KMS-11 (cell line): ENCODE data around the gene FOXG1.

ENCODE experiments used
- H2AFZ ChIP-seq: fragments of 200-600 bp; sonication (generic); 2 replicates; pipeline ENCODE4 v1.6.1; 2016; ENCODE audit warnings: antibody characterized with exemption, mixed run types, low read depth
- H3K27ac ChIP-seq: fragments of 200-600 bp; sonication (generic); 2 replicates; pipeline ENCODE4 v1.6.1; 2016; ENCODE audit warnings: mild to moderate bottlenecking, mixed run types
- H3K27me3 ChIP-seq: fragments of 200-600 bp; sonication (generic); 2 replicates; pipeline ENCODE4 v1.6.1; 2017; ENCODE audit warnings: mild to moderate bottlenecking, low read depth, mixed run types, moderate library complexity; ENCODE audit not compliant: insufficient read depth
- H3K36me3 ChIP-seq: fragments of 200-600 bp; sonication (generic); 2 replicates; pipeline ENCODE4 v1.6.1; 2017; ENCODE audit warnings: mild to moderate bottlenecking, mixed run types; ENCODE audit not compliant: insufficient read depth
- H3K4me1 ChIP-seq: fragments of 200-600 bp; sonication (generic); 2 replicates; pipeline ENCODE4 v1.6.1; 2016; ENCODE audit warnings: mild to moderate bottlenecking, low read depth, mixed run types; ENCODE audit not compliant: poor library complexity, severe bottlenecking
- H3K4me2 ChIP-seq: fragments of 200-600 bp; sonication (generic); 2 replicates; pipeline ENCODE4 v1.7.0; 2016; ENCODE audit warnings: mild to moderate bottlenecking, mixed run types
- H3K4me3 ChIP-seq: fragments of 200-600 bp; sonication (generic); IDR thresholded peaks from 2 replicates; pipeline ENCODE4 v1.6.1; 2017; ENCODE audit warnings: low read depth, low read length, mixed read lengths; ENCODE audit not compliant: insufficient read depth
- H3K79me2 ChIP-seq: fragments of 200-600 bp; sonication (generic); 2 replicates; pipeline ENCODE4 v1.6.1; 2016; ENCODE audit warnings: low read depth, mixed run types; ENCODE audit not compliant: insufficient read depth
- H3K9ac ChIP-seq: fragments of 200-600 bp; sonication (generic); 2 replicates; pipeline ENCODE4 v1.6.1; 2016; ENCODE audit warnings: mild to moderate bottlenecking, mixed run types
- H4K20me1 ChIP-seq: fragments of 200-600 bp; sonication (generic); 2 replicates; pipeline ENCODE4 v1.6.1; 2016; ENCODE audit warnings: mild to moderate bottlenecking, mixed run types; ENCODE audit not compliant: insufficient read depth
- TF ChIP-seq, protein P1 (sequence below): fragments of 200-600 bp; sonication (generic); conservative IDR thresholded peaks from 2 replicates; pipeline ENCODE4 v1.6.1; 2017; ENCODE audit warnings: low read depth, mild to moderate bottlenecking, antibody characterized with exemption, low read length, moderate library complexity, mixed read lengths

FOXG1 gene

DNA sequence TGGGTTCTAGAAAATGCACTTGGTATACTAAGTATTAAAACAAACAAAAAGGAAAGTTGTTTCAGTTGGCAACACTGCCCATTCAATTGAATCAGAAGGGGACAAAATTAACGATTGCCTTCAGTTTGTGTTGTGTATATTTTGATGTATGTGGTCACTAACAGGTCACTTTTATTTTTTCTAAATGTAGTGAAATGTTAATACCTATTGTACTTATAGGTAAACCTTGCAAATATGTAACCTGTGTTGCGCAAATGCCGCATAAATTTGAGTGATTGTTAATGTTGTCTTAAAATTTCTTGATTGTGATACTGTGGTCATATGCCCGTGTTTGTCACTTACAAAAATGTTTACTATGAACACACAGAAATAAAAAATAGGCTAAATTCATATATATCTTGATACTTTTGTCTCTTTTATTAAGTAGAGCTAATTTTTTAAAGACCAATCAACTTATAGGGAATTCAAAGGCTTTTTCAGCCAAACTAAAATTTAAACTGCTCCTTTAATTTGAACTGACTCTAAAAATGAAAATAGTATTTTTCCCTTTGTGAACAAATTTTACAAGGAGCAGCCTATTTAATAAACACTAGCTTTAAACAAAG lies 2.8 kb downstream of the FOXG1 start:
- no peak overlapping the region for H3K4me3 ChIP-seq
- no peaks in the 10 kb centered on the region for H3K4me1 ChIP-seq
- H2AFZ ChIP-seq: no peak overlapping the region
- H4K20me1 ChIP-seq: no peaks in the 10 kb centered on the region
- H3K27ac ChIP-seq: no peak overlapping the region
- no peaks in the 10 kb centered on the region for H3K27me3 ChIP-seq
- TF ChIP-seq, protein P1, sequence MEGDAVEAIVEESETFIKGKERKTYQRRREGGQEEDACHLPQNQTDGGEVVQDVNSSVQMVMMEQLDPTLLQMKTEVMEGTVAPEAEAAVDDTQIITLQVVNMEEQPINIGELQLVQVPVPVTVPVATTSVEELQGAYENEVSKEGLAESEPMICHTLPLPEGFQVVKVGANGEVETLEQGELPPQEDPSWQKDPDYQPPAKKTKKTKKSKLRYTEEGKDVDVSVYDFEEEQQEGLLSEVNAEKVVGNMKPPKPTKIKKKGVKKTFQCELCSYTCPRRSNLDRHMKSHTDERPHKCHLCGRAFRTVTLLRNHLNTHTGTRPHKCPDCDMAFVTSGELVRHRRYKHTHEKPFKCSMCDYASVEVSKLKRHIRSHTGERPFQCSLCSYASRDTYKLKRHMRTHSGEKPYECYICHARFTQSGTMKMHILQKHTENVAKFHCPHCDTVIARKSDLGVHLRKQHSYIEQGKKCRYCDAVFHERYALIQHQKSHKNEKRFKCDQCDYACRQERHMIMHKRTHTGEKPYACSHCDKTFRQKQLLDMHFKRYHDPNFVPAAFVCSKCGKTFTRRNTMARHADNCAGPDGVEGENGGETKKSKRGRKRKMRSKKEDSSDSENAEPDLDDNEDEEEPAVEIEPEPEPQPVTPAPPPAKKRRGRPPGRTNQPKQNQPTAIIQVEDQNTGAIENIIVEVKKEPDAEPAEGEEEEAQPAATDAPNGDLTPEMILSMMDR: no peak
- no peak overlapping the region for H3K9ac ChIP-seq
- H3K36me3 ChIP-seq: no peaks in the 10 kb centered on the region
- no peak overlapping the region for H3K4me2 ChIP-seq
- H3K79me2 ChIP-seq: no peaks in the 10 kb centered on the region

DNA sequence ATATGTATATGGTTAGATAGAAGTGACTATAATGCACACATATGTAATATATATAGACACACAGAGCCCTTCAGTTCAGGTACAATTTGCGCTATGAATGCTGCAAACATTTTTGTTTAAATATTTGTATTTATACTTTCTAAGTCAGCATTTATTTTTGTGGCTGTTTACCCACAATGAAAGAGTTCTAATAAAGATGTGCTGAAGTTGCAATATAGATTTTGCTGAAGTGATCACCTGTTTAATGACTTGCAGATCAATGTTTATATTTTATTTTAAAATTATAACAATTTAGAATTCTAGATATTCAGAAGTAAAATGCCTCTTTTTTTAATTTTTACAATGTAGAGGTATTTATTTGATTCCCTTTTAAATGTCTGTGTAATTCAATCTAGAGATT lies 3.5 kb downstream of the FOXG1 start:
- Histone ChIP-seq H3K4me3 (no peak overlapping the region), H3K27ac (no peak overlapping the region), H4K20me1 (no peaks in the 10 kb centered on the region), H3K4me1 (no peaks in the 10 kb centered on the region), H3K79me2 (no peaks in the 10 kb centered on the region), H3K9ac (no peak overlapping the region), H3K27me3 (no peaks in the 10 kb centered on the region), H2AFZ (no peak overlapping the region), H3K36me3 (no peaks in the 10 kb centered on the region), H3K4me2 (no peak overlapping the region)
- TF ChIP-seq, protein P1: no peak

DNA sequence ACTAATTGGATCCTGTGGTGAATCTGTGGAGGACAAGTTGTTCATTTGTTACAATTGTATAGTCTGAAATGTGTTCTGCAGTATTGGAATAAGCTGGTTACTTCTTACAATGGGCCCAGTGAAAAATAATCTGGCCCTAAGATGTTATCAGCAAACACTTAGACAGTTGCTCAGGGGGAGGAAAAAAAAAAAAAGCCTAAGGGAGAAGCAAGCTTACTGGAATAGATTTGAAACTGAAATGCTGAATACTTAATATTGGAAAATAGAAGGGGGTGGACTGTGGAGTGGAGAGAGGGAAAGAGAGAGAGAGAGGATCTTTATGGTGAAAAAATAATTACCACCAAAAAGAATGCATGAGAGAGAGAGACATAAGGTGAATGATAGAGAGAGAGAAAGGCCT lies 4.0 kb downstream of the FOXG1 start:
- H3K27me3 ChIP-seq: no peaks in the 10 kb centered on the region
- TF ChIP-seq, protein P1: no peak
- no peak overlapping the region for H2AFZ ChIP-seq

DNA sequence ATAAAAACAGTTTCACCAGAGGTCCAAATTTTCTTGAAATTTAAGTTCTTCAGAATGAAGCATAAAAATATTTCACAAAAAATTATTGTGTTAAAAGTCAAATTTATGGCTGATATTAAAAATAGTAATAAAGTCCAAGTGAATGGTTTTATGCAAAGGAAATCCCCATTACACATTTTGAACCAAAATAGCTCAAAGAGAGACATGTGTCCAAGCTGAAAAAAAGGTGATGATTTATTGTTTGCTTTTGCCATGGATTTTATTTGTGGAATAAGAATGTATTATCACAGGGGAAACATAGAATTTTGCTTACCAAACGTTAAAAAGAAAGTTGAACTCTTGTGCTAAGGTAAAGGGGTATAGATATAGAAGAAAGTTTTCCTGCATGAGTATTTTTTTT lies 4.6 kb downstream of the FOXG1 start:
- no peaks in the 10 kb centered on the region for H3K4me1 ChIP-seq
- no peaks in the 10 kb centered on the region for H3K36me3 ChIP-seq
- H3K4me2 ChIP-seq: no peak overlapping the region
- H4K20me1 ChIP-seq: no peaks in the 10 kb centered on the region
- no peak overlapping the region for H3K27ac ChIP-seq
- no peaks in the 10 kb centered on the region for H3K27me3 ChIP-seq
- TF ChIP-seq, protein P1: no peak
- no peaks in the 10 kb centered on the region for H3K79me2 ChIP-seq
- H3K9ac ChIP-seq: no peak overlapping the region
- no peak overlapping the region for H3K4me3 ChIP-seq
- H2AFZ ChIP-seq: no peak overlapping the region

More for the DNA sequence above, 4.0 kb downstream of the FOXG1 start:
- H3K9ac ChIP-seq: no peak overlapping the region
- no peak overlapping the region for H3K4me2 ChIP-seq
- no peak overlapping the region for H3K27ac ChIP-seq
- H3K4me1 ChIP-seq: no peaks in the 10 kb centered on the region
- no peaks in the 10 kb centered on the region for H3K36me3 ChIP-seq
- no peak overlapping the region for H3K4me3 ChIP-seq
- no peaks in the 10 kb centered on the region for H4K20me1 ChIP-seq
- H3K79me2 ChIP-seq: no peaks in the 10 kb centered on the region
